NB4 (cell line): Measurements from ENCODE around the gene CPXM2.

Source experiments
- CTCF ChIP-seq: IDR thresholded peaks from one replicate; pipeline ENCODE4 v1.5.1; 2012; ENCODE audit warnings: low read depth, low read length
- MAX ChIP-seq: IDR thresholded peaks from 2 replicates; pipeline ENCODE4 v1.6.1; 2011; ENCODE audit warnings: low read depth, low read length

GRCh38 chr10:123771877-123772644, 119.5 kb downstream of the CPXM2 start:
- TF ChIP-seq CTCF (no peak), MAX (no peak)
